ENCODE data around the gene COL4A2.

The COL4A2 gene

DNA sequence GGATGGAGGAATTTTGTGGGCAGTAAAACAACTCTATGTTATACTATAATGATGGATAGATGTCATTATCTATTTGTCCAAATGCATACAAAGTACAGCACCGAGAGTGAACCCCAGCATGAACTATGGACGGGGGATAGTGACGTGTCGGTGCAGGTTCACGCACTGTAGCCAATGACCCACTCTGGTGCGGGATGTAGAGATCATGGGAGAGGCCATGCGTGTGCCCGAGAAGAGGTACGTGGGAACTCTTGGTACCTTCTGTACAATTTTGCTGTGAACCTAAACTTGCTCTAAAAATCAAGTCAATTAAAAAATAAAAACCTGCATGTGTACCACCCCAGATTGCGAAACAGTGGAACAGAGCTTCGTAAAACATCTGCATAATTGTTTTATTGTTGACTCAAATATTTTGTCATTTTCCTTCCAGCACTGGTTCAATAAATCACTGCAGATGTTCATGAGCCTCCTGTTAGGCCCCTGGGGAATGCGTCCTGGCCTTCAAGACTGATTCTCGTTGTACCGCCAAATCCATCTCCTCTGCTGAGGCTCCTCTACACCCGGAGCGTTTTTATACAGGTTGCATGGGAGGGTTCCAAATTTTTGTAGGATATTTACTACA is 31.0 kb upstream of the COL4A2 start:
- no peak overlapping the region for H3K9ac ChIP-seq (ENCODE audit: insufficient read length)
- peak; percentile 37 for DNase-seq (ENCODE audit: low read depth, low spot score)
- no peaks in the 10 kb centered on the region for H3K9me3 ChIP-seq (ENCODE audit: low read depth, low read length)
- no peaks in the 10 kb centered on the region for H3K36me3 ChIP-seq (ENCODE audit: insufficient read depth, low read length)
- TF ChIP-seq FOXP2 (optimal IDR thresholded peaks at IDR 0.05; ENCODE audit: control extremely low read depth, extremely low read length, insufficient read depth) = no peak
- no peak for TF ChIP-seq EZH2 (IDR thresholded peaks at IDR 0.05)
- no peak for TF ChIP-seq POLR2AphosphoS5 (IDR thresholded peaks at IDR 0.05; ENCODE audit: borderline replicate concordance, low read depth, low read length)
- 0 out of 2 replicates have a peak overlapping the region, but pooled peaks have one; percentile 18 for H3K4me3 ChIP-seq
- H3K27ac ChIP-seq = no peak overlapping the region

- H3K9me3 ChIP-seq (ENCODE audit: low read depth, low read length) = no peaks in the 10 kb centered on the region
- no peaks in the 10 kb centered on the region for H3K36me3 ChIP-seq (ENCODE audit: insufficient read depth, low read length)
- TF ChIP-seq FOXP2 (optimal IDR thresholded peaks at IDR 0.05; ENCODE audit: control extremely low read depth, extremely low read length, insufficient read depth) (no peak), POLR2AphosphoS5 (IDR thresholded peaks at IDR 0.05; ENCODE audit: borderline replicate concordance, low read depth, low read length) (no peak), EZH2 (IDR thresholded peaks at IDR 0.05) (no peak)
- DNase-seq (ENCODE audit: low read depth, low spot score) = no peak
- no peak overlapping the region for H3K9ac ChIP-seq (ENCODE audit: insufficient read length)
- H3K27ac ChIP-seq = no peak overlapping the region
- H3K4me3 ChIP-seq = 0 out of 2 replicates have a peak overlapping the region, but pooled peaks have one; percentile 18
Measured at GRCh38 chr13:110276553-110276950, 30.5 kb upstream of the COL4A2 start.

DNA sequence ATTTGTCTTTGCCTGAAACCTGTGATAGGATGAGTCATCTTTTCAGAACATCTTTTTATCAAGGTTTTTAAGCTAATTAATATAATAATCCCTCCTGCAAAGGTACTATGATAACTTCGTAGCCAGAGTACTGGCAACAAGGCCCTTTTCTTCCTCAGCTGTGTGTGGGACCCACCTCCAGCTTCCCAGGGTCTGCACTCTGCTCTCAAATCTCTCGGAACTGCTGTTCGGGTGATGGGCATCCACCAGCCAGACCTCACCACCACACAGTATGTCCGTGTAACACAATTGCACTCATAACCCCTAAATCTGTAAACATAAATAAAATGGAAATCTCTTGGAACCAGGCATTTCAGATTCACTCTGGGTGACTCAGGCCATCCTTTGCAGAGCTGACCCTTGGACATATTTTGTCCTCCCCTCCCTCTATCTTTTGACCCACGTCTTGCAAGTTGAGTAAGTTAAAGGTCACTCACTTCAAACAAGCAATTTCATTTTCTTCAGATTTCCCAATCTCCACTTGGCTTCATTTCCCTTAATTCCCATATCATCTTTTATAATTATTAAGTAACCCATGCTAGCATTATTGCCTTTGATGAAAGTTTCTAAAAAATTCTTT is 29.6 kb upstream of the COL4A2 start:
- no peak for DNase-seq (ENCODE audit: low read depth, low spot score)
- TF ChIP-seq POLR2AphosphoS5 (IDR thresholded peaks at IDR 0.05; ENCODE audit: borderline replicate concordance, low read depth, low read length) (no peak), EZH2 (IDR thresholded peaks at IDR 0.05) (no peak), FOXP2 (optimal IDR thresholded peaks at IDR 0.05; ENCODE audit: control extremely low read depth, extremely low read length, insufficient read depth) (no peak)
- Histone ChIP-seq H3K4me3 (no peak overlapping the region), H3K36me3 (ENCODE audit: insufficient read depth, low read length) (no peaks in the 10 kb centered on the region), H3K9me3 (ENCODE audit: low read depth, low read length) (no peaks in the 10 kb centered on the region), H3K9ac (ENCODE audit: insufficient read length) (no peak overlapping the region), H3K27ac (no peak overlapping the region)

GRCh38 chr13:110278859-110279258 is 28.2 kb upstream of the COL4A2 start:
- Histone ChIP-seq H3K4me3 (no peak overlapping the region), H3K36me3 (ENCODE audit: insufficient read depth, low read length) (no peaks in the 10 kb centered on the region), H3K27ac (no peak overlapping the region), H3K9ac (ENCODE audit: insufficient read length) (no peak overlapping the region), H3K9me3 (ENCODE audit: low read depth, low read length) (no peaks in the 10 kb centered on the region)
- no peak for DNase-seq (ENCODE audit: low read depth, low spot score)
- TF ChIP-seq POLR2AphosphoS5 (IDR thresholded peaks at IDR 0.05; ENCODE audit: borderline replicate concordance, low read depth, low read length) = no peak
- no peak for TF ChIP-seq EZH2 (IDR thresholded peaks at IDR 0.05)
- TF ChIP-seq FOXP2 (optimal IDR thresholded peaks at IDR 0.05; ENCODE audit: control extremely low read depth, extremely low read length, insufficient read depth) = no peak

- no peaks in the 10 kb centered on the region for H3K9me3 ChIP-seq (ENCODE audit: low read depth, low read length)
- no peak for DNase-seq (ENCODE audit: low read depth, low spot score)
- no peaks in the 10 kb centered on the region for H3K36me3 ChIP-seq (ENCODE audit: insufficient read depth, low read length)
- no peak overlapping the region for H3K27ac ChIP-seq
- no peak for TF ChIP-seq FOXP2 (optimal IDR thresholded peaks at IDR 0.05; ENCODE audit: control extremely low read depth, extremely low read length, insufficient read depth)
- TF ChIP-seq EZH2 (IDR thresholded peaks at IDR 0.05) = no peak
- no peak for TF ChIP-seq POLR2AphosphoS5 (IDR thresholded peaks at IDR 0.05; ENCODE audit: borderline replicate concordance, low read depth, low read length)
- no peak overlapping the region for H3K4me3 ChIP-seq
- no peak overlapping the region for H3K9ac ChIP-seq (ENCODE audit: insufficient read length)
Measured at GRCh38 chr13:110279684-110280083, 27.4 kb upstream of the COL4A2 start.

DNA sequence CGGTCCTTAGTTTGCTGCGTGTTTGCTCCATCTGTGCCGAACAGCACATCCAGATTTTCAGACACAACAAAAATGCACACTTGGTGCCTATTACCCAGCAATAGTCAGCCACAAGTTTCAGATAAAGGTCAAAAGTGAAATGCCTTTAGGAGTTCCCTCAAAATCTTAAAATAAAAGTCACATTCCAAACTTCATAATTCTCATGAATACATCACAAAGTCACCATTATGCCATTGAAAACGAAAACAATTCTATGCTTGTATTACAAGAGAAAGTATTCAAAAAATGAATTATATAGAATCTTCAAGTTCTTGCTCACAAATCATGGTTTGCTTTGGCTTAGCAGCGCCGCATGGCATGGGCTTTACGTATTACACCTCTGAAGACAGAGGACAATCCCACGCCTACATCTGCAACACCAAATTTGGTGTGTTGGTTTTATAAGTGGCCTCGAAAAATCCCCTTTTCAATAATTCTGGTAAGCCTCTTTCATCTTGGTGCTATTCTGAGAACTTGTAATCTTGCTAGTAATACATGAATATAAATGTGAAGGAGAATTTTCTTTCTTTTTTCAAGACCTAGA is 26.8 kb upstream of the COL4A2 start:
- no peak overlapping the region for H3K9ac ChIP-seq (ENCODE audit: insufficient read length)
- no peak for DNase-seq (ENCODE audit: low read depth, low spot score)
- TF ChIP-seq POLR2AphosphoS5 (IDR thresholded peaks at IDR 0.05; ENCODE audit: borderline replicate concordance, low read depth, low read length) (no peak), EZH2 (IDR thresholded peaks at IDR 0.05) (no peak), FOXP2 (optimal IDR thresholded peaks at IDR 0.05; ENCODE audit: control extremely low read depth, extremely low read length, insufficient read depth) (no peak)

DNA sequence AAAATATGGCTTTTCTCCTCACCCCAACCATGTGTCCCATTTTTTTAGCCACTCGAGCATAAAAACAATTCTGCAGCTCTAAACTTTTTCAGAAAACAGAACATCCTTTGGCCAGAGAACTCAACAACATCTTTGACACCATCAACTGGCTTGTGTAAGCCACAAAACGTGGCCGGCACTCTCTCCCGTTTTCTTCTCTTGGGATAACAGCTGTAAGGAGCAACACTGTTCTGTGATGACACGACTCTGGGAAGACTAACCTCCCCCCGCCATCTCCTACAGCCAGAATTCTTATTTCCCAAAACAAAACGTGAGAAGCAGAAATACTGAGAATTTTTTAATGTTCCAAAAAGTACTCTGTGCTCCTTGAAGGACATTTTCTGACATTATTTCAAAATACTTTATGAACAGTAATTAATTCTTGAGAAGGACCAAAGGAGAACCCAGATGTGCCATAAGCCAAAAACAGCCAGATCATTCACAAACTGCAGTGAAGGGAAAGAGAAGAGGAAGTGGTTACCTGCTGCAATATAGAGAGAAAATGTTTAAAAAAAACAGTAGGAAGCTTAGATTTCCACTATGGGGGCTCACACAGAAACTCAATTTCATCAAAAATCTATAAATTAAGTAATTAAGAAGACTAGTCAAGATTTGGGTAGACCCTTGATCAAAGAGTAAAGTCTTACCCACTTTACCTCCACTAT is 25.9 kb upstream of the COL4A2 start:
- no peak for TF ChIP-seq EZH2 (IDR thresholded peaks at IDR 0.05)
- TF ChIP-seq FOXP2 (optimal IDR thresholded peaks at IDR 0.05; ENCODE audit: control extremely low read depth, extremely low read length, insufficient read depth) = no peak
- no peak for TF ChIP-seq POLR2AphosphoS5 (IDR thresholded peaks at IDR 0.05; ENCODE audit: borderline replicate concordance, low read depth, low read length)
- no peaks in the 10 kb centered on the region for H3K36me3 ChIP-seq (ENCODE audit: insufficient read depth, low read length)
- no peak for DNase-seq (ENCODE audit: low read depth, low spot score)

More for the DNA sequence above, 26.8 kb upstream of the COL4A2 start:
- no peak overlapping the region for H3K4me3 ChIP-seq
- H3K9me3 ChIP-seq (ENCODE audit: low read depth, low read length) = no peaks in the 10 kb centered on the region
- H3K36me3 ChIP-seq (ENCODE audit: insufficient read depth, low read length) = no peaks in the 10 kb centered on the region
- no peak overlapping the region for H3K27ac ChIP-seq

GRCh38 chr13:110281736-110282135 is 25.3 kb upstream of the COL4A2 start:
- Histone ChIP-seq H3K9ac (ENCODE audit: insufficient read length) (no peak overlapping the region), H3K9me3 (ENCODE audit: low read depth, low read length) (no peaks in the 10 kb centered on the region), H3K27ac (no peak overlapping the region), H3K4me3 (no peak overlapping the region), H3K36me3 (ENCODE audit: insufficient read depth, low read length) (no peaks in the 10 kb centered on the region)
- DNase-seq (ENCODE audit: low read depth, low spot score) = no peak
- TF ChIP-seq EZH2 (IDR thresholded peaks at IDR 0.05) (no peak), POLR2AphosphoS5 (IDR thresholded peaks at IDR 0.05; ENCODE audit: borderline replicate concordance, low read depth, low read length) (no peak), FOXP2 (optimal IDR thresholded peaks at IDR 0.05; ENCODE audit: control extremely low read depth, extremely low read length, insufficient read depth) (no peak)

More for the DNA sequence above, 25.9 kb upstream of the COL4A2 start:
- Histone ChIP-seq H3K9me3 (ENCODE audit: low read depth, low read length) (no peaks in the 10 kb centered on the region), H3K9ac (ENCODE audit: insufficient read length) (no peak overlapping the region), H3K4me3 (no peak overlapping the region), H3K27ac (no peak overlapping the region)
